Measurements from ENCODE around the gene KCNT1. TPM values are rescaled to one million over a fixed set of nuclear protein-coding genes. Genes with fewer than 3 reads are reported as not detected.

The KCNT1 gene
- total and polyA plus RNA-seq, 2 donors (not counting 3 experiments of a cell fraction or from before 2014, with no cell fraction given) = not detected

DNA sequence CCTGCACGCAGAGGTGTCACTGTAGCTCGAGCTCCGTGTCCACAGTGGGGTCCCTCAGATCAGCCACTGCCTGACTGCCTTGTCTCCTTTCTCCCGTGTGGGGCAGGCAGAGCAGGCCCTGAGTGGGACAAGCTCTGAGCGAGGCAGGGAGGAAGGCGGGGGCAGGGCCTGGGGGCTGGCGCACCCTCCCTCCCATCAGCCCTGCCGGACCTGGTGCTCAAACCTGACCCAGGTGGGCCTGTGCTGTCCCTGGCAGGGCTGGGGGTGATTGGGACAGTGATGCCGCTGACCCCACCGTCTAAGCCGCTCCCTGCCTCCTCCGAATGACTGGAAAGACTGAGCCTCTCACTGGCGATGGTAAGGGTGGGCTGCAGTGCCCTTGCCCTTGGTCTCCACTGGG is 60.9 kb downstream of the KCNT1 start:
- ChIA-PET POLR2A (no interaction called here), CTCF (no interaction called here)
- Histone ChIP-seq H3K4me3 (replicated peaks in 1 of 3; ENCODE audit: insufficient read depth in 1 of 3, low read depth in 1 of 3, low read length in 3 of 3) (no peak overlapping the region), H3K27ac (ENCODE audit: insufficient read depth, low read depth, low read length) (no peak overlapping the region), H3K36me3 (ENCODE audit: control insufficient read depth in 2 of 2, extremely low read depth in 1 of 2, insufficient read depth in 2 of 2, low read length in 2 of 2) (no peaks in the 10 kb centered on the region), H3K27me3 (ENCODE audit: control insufficient read depth in 2 of 2, insufficient read depth in 2 of 2, low read length in 2 of 2) (no peaks in the 10 kb centered on the region), H3K9ac (replicated peaks; ENCODE audit: extremely low read depth, insufficient read depth, low read length) (no peak overlapping the region), H3K9me3 (replicated peaks; ENCODE audit: control insufficient read depth, insufficient read depth, low read length) (no peaks in the 10 kb centered on the region), H2AFZ (ENCODE audit: low read depth, low read length) (no peak overlapping the region), H3K9me1 (replicated peaks; ENCODE audit: control insufficient read depth, extremely low read depth, insufficient read depth, low read length) (no peaks in the 10 kb centered on the region), H3K79me2 (ENCODE audit: control insufficient read depth, insufficient read depth, low read length) (no peaks in the 10 kb centered on the region), H3K4me2 (ENCODE audit: insufficient read depth, low read length) (no peak overlapping the region), H4K20me1 (replicated peaks; ENCODE audit: control insufficient read depth, extremely low read depth, insufficient read depth, low read length) (no peaks in the 10 kb centered on the region), H3K4me1 (ENCODE audit: control insufficient read depth, extremely low read depth, insufficient read depth, low read length) (no peaks in the 10 kb centered on the region)
- intact Hi-C loops (cut with micrococcal nuclease) = no loop called here
- FAIRE-seq = no peak
- BruUV-seq (replicated peaks) = no TSS peak
- no peak for DNase-seq (ENCODE audit: low read depth, low spot score)
- dilution Hi-C loops (cut with MboI; ENCODE audit: extremely low pct_ligation_motif_present, low sequenced_read_pairs) = no loop called here
- no peak for TF ChIP-seq POLR2AphosphoS5 (IDR thresholded peaks at IDR 0.05; ENCODE audit: insufficient read depth, low read depth, low read length)

GRCh38 chr9:135763716-135764446 is 61.9 kb downstream of the KCNT1 start:
- Histone ChIP-seq H3K79me2 (ENCODE audit: control insufficient read depth, insufficient read depth, low read length) (no peaks in the 10 kb centered on the region), H3K4me3 (replicated peaks in 1 of 3; ENCODE audit: insufficient read depth in 1 of 3, low read depth in 1 of 3, low read length in 3 of 3) (no peak overlapping the region), H3K9ac (replicated peaks; ENCODE audit: extremely low read depth, insufficient read depth, low read length) (no peak overlapping the region), H4K20me1 (replicated peaks; ENCODE audit: control insufficient read depth, extremely low read depth, insufficient read depth, low read length) (no peaks in the 10 kb centered on the region), H3K9me3 (replicated peaks; ENCODE audit: control insufficient read depth, insufficient read depth, low read length) (no peaks in the 10 kb centered on the region), H3K36me3 (ENCODE audit: control insufficient read depth in 2 of 2, extremely low read depth in 1 of 2, insufficient read depth in 2 of 2, low read length in 2 of 2) (no peaks in the 10 kb centered on the region), H2AFZ (ENCODE audit: low read depth, low read length) (no peak overlapping the region), H3K27ac (ENCODE audit: insufficient read depth, low read depth, low read length) (no peak overlapping the region), H3K9me1 (replicated peaks; ENCODE audit: control insufficient read depth, extremely low read depth, insufficient read depth, low read length) (no peaks in the 10 kb centered on the region), H3K4me2 (ENCODE audit: insufficient read depth, low read length) (no peak overlapping the region), H3K4me1 (ENCODE audit: control insufficient read depth, extremely low read depth, insufficient read depth, low read length) (no peaks in the 10 kb centered on the region), H3K27me3 (ENCODE audit: control insufficient read depth in 2 of 2, insufficient read depth in 2 of 2, low read length in 2 of 2) (no peaks in the 10 kb centered on the region)
- CTCF ChIA-PET = no interaction called here
- no peak for FAIRE-seq
- POLR2A ChIA-PET = no interaction called here
- no peak for DNase-seq (ENCODE audit: low read depth, low spot score)
- TF ChIP-seq EZH2 (IDR thresholded peaks at IDR 0.05; ENCODE audit: borderline replicate concordance, low read depth, low read length, severe bottlenecking) (no peak), POLR2A (IDR thresholded peaks at IDR 0.05; ENCODE audit: low read depth, low read length) (no peak), FOS (IDR thresholded peaks at IDR 0.05; ENCODE audit: borderline replicate concordance, insufficient read depth, low read length) (no peak), MYC (IDR thresholded peaks at IDR 0.05; ENCODE audit: low read depth, low read length) (no peak), POLR2AphosphoS5 (IDR thresholded peaks at IDR 0.05; ENCODE audit: insufficient read depth, low read depth, low read length) (no peak), GATA2 (IDR thresholded peaks at IDR 0.05; ENCODE audit: insufficient read depth, insufficient read length, low read depth, low read length) (no peak), MAX (IDR thresholded peaks at IDR 0.05; ENCODE audit: insufficient read depth, insufficient read length) (no peak), JUN (IDR thresholded peaks at IDR 0.05; ENCODE audit: borderline replicate concordance, insufficient read depth, insufficient read length, low read depth) (no peak)
- TF ChIP-seq, protein P1, sequence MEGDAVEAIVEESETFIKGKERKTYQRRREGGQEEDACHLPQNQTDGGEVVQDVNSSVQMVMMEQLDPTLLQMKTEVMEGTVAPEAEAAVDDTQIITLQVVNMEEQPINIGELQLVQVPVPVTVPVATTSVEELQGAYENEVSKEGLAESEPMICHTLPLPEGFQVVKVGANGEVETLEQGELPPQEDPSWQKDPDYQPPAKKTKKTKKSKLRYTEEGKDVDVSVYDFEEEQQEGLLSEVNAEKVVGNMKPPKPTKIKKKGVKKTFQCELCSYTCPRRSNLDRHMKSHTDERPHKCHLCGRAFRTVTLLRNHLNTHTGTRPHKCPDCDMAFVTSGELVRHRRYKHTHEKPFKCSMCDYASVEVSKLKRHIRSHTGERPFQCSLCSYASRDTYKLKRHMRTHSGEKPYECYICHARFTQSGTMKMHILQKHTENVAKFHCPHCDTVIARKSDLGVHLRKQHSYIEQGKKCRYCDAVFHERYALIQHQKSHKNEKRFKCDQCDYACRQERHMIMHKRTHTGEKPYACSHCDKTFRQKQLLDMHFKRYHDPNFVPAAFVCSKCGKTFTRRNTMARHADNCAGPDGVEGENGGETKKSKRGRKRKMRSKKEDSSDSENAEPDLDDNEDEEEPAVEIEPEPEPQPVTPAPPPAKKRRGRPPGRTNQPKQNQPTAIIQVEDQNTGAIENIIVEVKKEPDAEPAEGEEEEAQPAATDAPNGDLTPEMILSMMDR (IDR thresholded peaks at IDR 0.05; ENCODE audit: extremely low read depth in 1 of 2, insufficient read depth in 1 of 2, low read depth in 1 of 2, low read length in 2 of 2) = no peak
- intact Hi-C loops (cut with micrococcal nuclease) = no loop called here
- no TSS peak for BruUV-seq (replicated peaks)
- dilution Hi-C loops (cut with MboI; ENCODE audit: extremely low pct_ligation_motif_present, low sequenced_read_pairs) = no loop called here
